ENCODE measurements around the gene DUSP5. TPM values are rescaled to one million over a fixed set of nuclear protein-coding genes. Genes with fewer than 3 reads are reported as not detected.
A peak's percentile ranks its signal among the peaks of the same experiment; 100 is the strongest.

The DUSP5 gene
- total and polyA plus RNA-seq, 9 donors, result 2.5 to 21.6 (median 6.2) TPM

DNA sequence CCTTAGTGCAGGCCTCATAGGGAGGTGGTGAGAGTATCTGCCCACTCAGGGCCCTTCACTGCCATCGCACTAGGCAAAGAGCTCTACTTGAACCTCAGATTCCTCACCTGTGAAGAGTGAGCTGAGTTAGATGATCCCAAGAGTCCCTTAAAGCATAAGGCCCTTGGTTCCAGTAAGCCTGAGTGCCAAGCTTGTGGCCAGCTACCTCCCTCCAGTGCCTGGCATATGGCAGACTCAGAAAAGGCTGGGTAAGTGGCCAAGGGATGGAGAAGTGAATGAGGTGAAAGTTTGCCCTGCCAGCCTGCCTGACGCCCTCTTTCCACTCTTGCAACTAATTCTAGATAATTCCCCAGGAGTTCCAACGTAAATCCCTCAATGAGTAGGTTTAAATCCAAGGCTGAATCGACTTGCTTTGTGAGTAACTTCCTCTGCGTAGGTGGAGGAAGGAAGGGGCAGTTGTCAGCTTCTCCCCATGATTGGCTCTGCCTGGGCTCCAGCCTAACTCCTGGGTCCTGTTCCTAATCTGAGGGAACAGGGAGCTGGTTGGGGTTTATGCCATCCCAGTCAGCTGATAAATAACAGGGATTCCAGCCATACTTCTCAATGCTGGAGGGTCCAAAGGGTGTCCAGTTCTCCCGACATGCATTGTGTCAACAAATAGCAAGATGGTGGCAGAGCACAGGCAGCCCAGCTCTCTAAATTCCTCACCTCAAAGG lies 14.2 kb downstream of the DUSP5 start:
- 76 to 83% (median 77%) methylated on average over 6 of the region's 6 CpGs for WGBS, 3 donors
- H3K4me1 ChIP-seq (ENCODE audit: insufficient read depth), result no peaks in the 10 kb centered on the region
- TF ChIP-seq POLR2A (IDR thresholded peaks at IDR 0.05) (no peak), CTCF (IDR thresholded peaks at IDR 0.05) (no peak), EP300 (IDR thresholded peaks at IDR 0.05) (no peak)
- H3K9me3 ChIP-seq, result no peaks in the 10 kb centered on the region
- H3K27me3 ChIP-seq, result no peaks in the 10 kb centered on the region
- H3K36me3 ChIP-seq, result no peaks in the 10 kb centered on the region
- DNase-seq, result no peak
- no peak overlapping the region for H3K4me3 ChIP-seq
- intact Hi-C loops (cut with DNase I), result no loop called here
- H3K27ac ChIP-seq, result no peak overlapping the region

GRCh38 chr10:110512461-110513187 lies 14.9 kb downstream of the DUSP5 start:
- Histone ChIP-seq H3K36me3 (no peaks in the 10 kb centered on the region), H3K4me3 (no peak overlapping the region), H3K4me1 (ENCODE audit: insufficient read depth) (no peaks in the 10 kb centered on the region), H3K27me3 (no peaks in the 10 kb centered on the region), H3K27ac (no peak overlapping the region), H3K9me3 (no peaks in the 10 kb centered on the region)
- TF ChIP-seq EP300 (IDR thresholded peaks at IDR 0.05) (no peak), CTCF (IDR thresholded peaks at IDR 0.05) (no peak), POLR2A (IDR thresholded peaks at IDR 0.05) (no peak)
- intact Hi-C loops (cut with DNase I), result no loop called here
- 48 to 59% (median 57%) methylated on average over 5 of the region's 5 CpGs for WGBS, 3 donors
- no peak for DNase-seq

DNA sequence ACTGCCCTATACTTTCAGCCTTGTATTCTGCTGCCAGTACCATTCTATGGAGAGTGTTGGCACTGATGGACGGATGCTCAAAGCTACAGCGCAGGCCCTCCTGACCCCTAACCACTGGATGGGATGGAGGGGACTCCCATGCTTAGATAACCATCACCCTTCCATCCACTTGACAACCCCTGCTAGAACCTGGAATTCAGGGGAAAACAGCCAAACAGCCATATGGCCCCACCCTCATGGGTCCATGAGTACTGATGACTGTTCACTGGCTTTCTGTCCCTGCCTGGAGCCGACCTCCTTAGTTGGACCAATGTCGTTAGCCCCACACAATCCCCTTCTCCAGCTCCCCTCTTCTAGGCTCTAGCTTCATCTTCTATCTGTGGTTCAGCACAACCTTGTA lies 16.2 kb downstream of the DUSP5 start:
- no peak overlapping the region for H3K27ac ChIP-seq
- H3K27me3 ChIP-seq, result no peaks in the 10 kb centered on the region
- WGBS, 3 donors, result 93 to 95% (median 95%) methylated on average over 4 of the region's 4 CpGs
- TF ChIP-seq CTCF (IDR thresholded peaks at IDR 0.05) (no peak), EP300 (IDR thresholded peaks at IDR 0.05) (no peak), POLR2A (IDR thresholded peaks at IDR 0.05) (no peak)
- H3K9me3 ChIP-seq, result no peaks in the 10 kb centered on the region
- intact Hi-C loops (cut with DNase I), result no loop called here
- H3K4me1 ChIP-seq (ENCODE audit: insufficient read depth), result no peaks in the 10 kb centered on the region
- peak in 1 of 5 donors; percentile 7 for DNase-seq
- no peaks in the 10 kb centered on the region for H3K36me3 ChIP-seq
- no peak overlapping the region for H3K4me3 ChIP-seq

DNA sequence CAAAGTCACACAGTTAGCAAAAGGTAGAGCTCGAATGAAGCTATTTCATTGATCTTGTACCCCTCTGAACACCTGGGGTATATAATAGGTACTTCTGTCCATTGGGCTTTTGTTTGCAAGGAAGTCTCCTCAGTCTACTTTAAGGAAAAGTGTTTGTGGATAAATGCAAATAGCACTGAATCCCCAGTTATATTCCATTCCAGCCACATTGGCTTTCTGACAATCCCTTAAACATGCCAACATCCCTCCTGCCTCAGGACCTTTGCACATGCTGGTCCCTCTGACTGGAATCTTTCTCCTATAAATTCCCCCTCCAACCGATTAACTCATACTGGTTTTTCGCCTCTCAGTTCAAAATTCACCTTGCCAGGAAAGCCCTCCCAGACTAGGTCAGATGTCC lies 17.1 kb downstream of the DUSP5 start:
- 92 to 96% (median 94%) methylated on average over 3 of the region's 3 CpGs for WGBS, 3 donors
- Histone ChIP-seq H3K4me3 (no peak overlapping the region), H3K36me3 (no peaks in the 10 kb centered on the region), H3K9me3 (no peaks in the 10 kb centered on the region), H3K27me3 (no peaks in the 10 kb centered on the region), H3K27ac (no peak overlapping the region), H3K4me1 (ENCODE audit: insufficient read depth) (no peaks in the 10 kb centered on the region)
- intact Hi-C loops (cut with DNase I), result no loop called here
- peak in 1 of 5 donors; percentile 1 for DNase-seq
- no peak for TF ChIP-seq EP300 (IDR thresholded peaks at IDR 0.05)
- no peak for TF ChIP-seq CTCF (IDR thresholded peaks at IDR 0.05)
- TF ChIP-seq POLR2A (IDR thresholded peaks at IDR 0.05), result no peak
